IPS DF 4.7 (cell line): Measurements from ENCODE around the gene CACNA1I.

Source experiments
- DNase-seq: peaks from one replicate; pipeline ENCODE4 v3.0.0-alpha.2; 2013; ENCODE audit warnings: low spot score; ENCODE audit errors: extremely low read depth

The CACNA1I gene

DNA sequence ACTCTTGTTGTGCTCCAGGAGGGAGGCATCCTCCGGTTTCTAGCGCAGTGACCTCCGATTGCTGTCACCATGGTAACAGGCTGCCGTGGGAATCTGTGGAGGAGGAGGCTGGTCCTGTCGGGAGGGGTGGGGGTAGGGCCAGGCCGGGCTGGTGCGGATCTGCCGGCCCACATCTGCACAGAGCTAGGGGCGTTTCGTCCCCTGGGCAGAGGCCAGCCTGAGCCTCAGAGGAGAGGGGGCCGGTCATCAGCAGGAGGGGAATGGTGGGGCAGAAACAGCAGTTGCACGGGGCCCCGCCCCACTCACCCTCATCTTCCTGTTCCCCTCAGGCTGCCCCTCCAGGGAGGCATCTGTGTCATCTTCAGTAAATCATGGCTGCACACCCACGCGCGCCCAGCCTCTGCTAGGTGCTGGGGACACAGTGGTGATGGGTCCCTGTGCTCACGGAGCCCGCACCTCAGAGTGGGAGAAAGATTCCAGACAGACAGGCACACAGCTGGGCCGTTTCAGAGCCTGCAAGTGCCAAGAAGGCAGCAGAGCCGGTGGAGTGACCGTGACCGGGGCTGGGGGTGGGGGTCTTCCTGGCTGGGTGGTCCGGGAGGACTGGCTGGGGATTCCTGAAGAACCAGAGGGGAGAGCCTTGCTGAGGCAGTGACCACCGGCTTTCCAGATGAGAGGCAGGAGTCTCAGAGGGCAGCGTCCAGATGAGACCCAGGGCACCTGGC lies 120.5 kb downstream of the CACNA1I start:
- DNase-seq: no peak

DNA sequence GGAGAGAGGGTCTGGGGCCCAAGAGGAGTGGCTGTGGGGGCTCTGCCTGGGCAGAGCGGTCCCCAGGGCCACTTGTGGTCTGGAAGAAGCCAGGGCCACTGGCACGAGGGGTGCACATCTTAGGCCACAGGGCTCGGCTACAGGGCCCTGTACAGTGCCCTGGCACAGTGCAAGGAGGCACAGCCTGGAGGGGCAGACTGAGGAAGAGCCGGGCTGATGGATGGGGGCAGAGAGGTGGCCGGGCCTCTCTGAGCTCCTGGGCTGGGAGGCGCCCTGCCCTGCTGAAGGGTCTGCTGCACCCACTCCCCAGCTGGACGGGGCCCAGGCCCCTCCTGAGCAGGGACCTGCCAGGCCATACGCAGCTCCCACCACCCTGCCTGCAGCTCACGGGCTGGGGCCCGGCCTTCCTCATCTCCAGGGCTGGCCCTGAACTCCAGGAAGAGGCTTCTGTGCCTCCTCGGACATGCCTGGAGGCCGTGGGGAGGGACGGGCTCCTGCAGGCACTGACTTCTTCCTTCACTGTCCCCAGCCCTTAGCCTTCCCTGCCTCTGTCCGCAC lies 123.5 kb downstream of the CACNA1I start:
- DNase-seq: no peak

DNA sequence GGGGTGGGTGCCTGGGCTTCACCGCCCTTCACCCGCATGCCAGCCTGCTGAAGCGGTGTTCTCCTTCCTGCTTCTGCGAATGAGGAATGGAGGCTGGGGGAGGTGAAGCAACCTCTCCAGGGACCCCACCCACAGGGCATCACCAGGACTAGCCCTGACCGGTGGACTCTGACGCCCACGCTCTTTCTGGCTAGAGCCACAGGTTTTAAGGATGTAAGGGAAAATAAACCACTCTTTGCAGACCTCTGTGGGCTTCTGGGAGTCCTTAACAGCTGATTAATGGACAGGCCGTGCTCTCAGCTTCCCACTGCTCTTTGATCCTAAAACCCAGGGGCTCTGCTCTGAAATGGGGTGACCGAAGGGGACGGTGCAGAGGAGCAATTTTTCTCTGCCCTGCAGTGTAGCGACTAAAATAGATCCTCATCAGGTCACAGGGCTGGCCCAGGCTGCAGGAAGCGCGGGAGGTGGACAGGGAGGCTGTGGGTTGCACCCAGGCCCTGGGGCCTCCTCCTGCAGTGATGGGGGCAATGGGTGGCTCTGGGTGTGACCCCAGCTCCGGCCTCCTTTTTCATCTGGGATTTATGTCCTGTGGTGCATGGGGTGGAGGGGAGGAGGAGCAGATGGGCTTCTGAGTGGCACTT lies 127.4 kb downstream of the CACNA1I start:
- DNase-seq: no peak

DNA sequence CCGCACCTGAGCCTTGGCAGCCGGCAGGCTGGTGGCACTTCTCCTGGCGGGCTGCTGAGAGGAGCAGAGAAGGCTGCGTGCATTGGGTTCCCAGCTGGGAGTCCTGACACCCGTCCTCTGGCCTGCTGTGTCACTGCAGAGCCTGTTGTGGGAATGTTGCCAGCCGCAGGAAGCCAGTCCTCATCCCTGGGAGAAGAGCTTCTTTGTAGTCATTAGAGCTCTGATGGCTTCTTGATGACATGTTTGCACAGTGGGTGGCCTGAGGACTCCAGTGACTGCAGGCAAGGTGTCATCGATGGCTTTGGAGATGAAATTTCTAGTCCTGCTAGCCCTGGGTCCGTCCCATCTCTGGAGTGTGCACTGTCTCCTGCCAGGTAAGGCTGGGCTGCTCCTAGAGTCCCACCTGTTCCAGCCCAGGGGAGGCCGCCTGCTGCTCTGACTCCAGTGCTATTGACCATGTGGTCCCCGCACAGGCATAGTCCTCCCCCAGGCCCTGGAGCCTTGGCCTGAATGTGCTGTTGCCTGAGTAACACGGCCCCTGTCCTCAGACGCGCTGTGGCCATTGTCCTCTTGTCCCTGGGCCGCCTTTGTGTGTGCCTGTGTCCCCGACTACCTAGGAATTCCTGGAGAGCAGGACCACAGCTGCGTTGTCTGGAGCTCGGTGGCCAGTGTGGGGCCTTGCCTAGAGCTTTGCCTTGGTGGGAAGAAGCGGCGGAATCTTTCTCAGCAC lies 129.2 kb downstream of the CACNA1I start:
- no peak for DNase-seq

DNA sequence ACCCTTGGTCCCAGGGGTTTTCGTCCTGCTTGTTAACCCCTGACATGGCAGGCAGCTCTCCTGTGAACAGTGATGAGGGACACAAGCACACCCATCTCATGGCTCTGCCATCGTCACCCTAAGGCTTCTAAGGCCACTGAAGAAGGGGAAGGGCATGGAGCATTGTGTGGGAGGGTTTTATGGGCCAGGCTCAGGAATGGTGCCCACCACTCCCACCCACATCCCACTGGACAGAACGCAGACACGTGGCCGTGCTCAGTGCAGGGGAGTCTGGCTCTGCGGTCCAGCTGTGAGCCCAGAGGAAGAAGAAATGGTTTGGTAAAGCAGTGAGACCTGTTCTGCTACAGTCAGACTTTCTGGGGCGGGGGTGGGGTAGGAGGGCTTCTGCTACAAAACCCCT lies 130.0 kb downstream of the CACNA1I start:
- DNase-seq: no peak

DNA sequence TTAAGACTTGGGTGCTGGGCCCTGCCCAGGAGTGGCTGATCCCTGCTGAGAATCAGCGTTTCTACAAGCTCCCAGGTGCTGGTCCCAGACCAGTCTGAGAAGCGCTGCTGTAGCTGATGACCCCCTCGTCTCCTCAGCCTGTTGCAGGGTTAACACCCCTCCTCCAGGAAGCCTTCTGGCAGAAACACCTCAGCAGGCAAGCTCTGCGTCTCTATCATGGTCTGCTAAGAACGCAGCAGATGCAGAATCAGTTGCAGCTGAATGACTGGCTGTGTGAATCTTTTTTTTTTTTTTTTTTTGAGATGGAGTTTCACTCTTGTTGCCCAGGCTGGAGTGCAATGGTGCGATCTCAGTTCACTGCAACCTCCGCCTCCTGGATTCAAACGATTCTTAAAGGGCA lies 132.5 kb downstream of the CACNA1I start:
- DNase-seq: no peak

DNA sequence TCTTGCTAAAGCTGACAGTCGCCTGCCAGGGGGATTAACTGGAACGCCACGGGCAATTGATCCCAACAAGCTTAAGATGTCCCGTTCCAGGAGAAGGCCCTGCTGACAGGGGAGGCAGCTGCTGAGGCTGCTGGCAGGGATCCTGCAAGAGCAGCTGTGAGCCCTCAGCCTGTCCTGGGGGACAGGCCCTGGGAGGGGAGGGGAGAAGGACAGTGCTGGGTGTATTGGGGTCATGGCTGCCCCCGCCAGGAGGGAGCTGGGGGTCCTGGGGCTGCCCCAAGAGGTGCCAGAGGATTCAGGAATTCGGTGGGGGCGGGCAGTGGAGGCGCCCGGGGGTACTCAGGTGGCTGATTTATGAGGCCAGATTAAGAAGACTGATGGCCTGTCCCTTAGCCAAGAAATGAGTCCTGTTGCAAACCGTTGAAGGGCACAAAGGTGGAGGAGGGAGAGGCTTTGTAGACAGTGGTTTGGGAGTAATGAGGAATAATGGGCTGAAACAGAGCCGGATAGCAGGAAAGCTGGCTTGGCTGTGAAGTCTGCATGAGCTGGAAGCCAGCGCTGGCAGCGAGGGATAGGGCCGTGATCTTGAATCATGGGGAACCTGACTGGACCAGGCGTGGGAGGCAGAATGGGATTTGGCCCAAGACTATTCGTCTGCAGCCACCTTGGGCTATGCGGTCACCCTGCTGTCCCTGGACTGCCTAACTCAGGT lies 133.5 kb downstream of the CACNA1I start:
- no peak for DNase-seq

DNA sequence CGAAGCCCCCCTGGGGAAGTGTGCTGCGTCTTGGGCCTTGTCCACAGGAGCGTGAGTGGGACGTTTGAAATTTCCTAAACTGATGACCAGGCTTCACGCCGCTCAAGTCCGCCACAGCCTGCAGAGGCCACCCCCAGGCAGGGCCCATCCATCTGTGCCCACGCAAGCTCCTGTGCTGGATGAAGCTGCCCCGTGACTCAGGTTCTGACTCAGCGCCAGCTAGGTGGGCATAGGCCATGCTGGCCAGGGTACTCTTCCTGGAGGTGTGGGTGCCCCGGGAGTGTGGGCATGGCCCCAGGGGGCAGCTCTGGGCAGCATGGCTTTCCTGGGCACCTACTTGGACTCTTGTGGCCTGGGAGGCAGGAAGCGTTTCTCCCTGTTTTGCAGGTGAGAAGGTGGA lies 134.8 kb downstream of the CACNA1I start:
- DNase-seq: no peak

DNA sequence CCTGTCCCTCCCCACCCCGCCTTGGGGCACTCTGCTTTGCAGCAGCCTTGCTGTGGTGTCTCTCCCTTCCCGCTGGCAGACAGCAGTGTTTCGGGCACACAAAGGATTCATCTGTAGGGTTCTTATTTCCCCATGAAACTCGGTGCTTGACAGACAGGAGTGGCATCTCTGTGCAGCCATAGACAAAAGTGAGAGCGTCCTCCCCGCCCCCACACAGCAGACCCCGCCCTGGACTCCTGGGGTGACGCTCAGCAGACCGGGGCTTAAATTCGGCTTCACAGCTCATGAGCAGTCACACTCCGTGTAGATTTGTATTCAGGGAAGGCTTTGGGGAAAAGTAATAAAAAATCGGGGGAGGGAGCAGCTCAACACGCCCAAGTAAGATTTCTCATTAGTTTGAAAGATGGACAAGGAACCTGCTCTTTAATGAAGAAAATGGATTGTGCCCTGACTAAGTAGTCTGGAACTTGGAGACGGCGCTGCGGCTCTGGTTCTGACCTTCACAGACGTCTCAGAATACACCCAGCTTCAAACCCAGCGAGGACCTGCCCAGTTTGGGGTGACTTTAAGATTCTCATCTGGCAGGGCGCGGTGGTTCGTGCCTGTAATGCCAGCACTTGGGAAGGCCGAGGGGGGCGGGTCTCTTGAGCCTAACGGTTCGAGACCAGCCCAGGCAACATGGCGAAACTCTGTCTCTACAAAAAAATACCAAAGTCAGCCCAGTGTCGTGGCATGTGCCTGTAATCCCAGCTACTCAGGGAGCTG lies 136.0 kb downstream of the CACNA1I start:
- no peak for DNase-seq

DNA sequence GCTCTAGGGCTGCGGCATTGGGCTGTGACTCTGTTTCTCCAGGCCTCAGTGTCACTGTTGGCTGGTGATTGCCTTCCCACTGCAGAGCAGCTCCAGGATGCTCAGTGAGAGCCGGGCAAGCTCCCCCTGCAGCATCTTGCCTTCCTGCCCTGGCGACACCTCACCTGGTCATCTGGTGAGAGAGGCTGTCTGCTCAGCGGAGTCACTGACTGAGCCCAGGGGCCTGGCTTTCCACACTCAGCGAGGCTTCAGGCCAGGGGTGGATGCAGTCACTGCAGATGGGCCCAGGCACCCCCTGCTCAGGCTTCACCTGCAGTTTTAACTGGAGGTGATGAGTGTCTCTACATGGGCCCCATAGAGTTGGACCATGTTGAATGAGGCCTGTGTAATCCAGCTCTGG lies 136.8 kb downstream of the CACNA1I start:
- no peak for DNase-seq

DNA sequence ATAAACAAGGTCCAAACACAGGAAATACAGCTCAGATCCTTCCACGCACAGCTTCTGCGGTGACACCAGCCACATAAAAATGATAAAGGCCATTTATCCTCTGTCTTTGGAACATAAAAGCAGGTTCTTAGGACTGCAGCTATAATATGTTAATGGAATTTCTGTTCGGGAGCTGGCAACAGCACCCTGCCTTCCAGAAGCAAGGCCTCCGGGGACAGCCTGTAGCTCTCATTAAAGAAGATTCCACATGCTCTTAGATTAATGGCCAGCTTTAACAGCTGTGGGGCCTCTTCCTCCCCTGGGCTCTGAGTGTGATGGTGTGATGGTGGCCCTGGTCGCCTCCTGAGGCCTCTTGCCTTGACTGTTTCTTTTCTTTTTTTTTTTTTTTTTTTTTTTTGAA lies 137.3 kb downstream of the CACNA1I start:
- no peak for DNase-seq

DNA sequence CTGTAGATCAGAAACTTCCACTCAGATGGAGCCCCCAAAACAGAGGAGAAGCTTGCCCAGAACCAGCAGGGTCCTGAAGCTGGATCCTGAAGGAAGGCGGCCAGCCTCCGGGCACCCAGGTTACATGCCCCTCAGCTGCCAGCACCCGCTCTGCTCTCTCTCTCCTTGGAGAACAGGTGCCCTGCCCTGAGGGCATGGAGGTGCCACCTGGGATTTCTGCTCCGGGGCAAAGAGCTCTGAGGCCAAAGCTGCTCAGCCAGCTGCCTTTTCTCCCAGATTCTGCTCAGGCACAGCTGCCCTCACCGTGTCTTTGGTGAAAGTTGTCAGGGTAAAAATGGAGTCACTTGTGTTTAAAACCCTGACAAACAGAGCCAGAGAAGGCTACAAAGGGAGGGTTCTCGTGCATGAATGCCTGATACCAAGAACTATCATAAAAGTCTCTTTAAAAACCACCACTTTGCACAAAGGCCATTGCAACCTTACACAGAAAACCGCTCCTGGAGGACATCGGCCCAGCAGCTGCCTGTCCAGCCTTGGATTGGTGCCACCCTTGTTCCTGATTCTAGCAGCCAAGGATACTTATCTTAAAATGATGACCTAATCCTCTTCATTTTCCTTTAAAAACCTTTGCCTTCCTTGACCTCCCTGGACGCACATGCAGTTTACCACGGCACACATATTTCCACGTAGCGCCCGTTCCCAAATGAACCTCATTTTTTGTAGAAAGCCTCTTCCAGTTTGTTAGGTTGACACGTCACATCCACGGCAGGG lies 140.0 kb downstream of the CACNA1I start:
- DNase-seq: no peak

DNA sequence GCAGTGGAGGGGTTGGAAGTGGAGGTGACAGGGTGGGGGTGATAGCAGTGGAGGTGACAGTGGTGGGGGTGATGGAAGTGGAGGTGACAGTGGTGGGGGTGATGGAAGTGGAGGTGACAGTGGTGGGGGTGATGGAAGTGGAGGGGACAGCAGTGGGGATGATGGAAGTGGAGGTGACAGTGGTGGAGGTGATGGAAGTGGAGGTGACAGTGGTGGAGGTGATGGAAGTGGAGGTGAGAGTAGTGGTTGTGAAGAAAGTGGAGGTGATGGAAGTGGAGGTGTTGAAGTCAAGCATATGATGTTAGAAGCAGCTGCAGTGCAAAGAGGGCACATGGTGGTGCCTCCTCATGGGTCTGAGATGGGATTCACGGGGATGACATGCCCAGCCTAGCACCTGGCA lies 141.5 kb downstream of the CACNA1I start:
- DNase-seq: no peak

DNA sequence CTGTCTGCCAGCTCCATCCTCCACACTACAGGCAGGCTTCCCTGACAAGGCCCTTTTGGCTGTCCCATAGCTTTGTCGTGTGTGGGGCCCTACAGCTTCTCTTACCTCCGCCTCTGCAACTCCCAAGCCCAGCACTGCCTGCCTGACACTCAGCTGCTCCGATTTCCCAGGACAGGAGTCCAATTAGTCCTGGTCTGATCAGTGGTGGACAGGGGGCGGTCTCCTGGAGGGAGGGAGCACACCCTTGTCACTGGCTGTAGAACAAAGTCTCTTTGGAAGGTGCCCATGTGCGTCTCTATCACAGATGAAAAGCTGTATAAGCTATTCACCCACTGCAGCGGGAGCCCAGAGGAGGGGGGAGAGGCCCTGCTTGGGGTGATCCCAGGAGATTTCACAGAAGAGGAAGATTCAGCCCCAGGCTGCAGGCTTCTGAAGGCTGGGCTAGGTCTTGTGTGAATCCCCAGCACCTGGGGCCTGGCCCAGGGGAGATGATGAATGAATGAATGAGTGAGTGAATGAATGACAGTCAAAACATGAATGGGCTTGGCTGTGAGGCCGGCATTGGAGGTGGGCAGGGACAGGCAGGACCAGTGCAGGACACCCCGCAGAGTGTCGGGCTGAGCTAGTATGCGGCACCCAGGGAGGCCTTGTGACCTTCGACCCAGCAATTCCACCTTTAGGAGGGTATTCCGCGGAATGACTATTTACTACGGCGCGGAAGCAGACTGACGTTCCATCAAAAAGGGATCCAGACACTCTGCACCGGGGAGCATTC lies 142.4 kb downstream of the CACNA1I start:
- DNase-seq: no peak

DNA sequence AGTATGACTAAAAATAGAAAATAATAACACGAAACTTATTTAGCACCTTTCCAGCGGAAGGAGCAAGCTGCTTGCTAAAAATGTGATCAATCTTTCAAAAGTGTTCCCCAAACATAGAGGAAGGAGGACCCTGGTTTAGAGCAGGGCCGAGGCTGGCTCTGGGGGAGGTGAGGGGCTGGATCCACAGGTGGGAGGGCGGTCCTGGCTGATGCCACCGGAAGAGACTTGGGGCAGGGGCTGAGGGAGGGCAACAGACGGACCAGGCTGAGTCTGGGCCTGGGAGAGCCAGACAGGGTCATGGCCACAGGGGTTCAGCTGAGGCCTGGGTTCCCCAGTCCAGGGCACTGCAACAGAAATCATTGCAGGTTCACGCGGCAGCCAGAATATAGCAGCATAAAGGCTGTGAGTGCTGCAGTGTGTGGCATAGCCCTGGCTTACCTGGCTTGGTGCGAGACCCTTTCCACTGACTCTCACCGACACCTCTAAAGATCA lies 143.3 kb downstream of the CACNA1I start:
- no peak for DNase-seq

DNA sequence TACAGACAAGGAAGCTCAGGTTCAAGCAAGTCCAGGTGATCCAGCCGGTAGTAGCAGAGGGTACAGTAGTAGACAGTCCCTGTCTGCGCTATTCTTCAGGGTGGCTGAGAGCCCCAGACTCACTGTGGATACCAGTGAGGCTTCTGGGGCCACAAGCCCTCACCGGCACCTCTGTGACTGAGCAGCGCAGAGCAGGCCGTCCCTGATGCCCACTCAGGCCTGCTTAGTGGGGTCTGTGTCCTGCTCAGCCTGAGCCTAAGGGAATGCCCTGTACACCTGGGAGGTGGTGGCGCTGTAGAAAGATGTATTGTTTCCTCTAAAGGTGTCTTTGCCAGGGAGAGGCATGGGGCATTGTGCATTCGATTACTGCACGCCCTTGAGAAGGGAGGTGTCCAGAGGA lies 143.8 kb downstream of the CACNA1I start:
- no peak for DNase-seq

DNA sequence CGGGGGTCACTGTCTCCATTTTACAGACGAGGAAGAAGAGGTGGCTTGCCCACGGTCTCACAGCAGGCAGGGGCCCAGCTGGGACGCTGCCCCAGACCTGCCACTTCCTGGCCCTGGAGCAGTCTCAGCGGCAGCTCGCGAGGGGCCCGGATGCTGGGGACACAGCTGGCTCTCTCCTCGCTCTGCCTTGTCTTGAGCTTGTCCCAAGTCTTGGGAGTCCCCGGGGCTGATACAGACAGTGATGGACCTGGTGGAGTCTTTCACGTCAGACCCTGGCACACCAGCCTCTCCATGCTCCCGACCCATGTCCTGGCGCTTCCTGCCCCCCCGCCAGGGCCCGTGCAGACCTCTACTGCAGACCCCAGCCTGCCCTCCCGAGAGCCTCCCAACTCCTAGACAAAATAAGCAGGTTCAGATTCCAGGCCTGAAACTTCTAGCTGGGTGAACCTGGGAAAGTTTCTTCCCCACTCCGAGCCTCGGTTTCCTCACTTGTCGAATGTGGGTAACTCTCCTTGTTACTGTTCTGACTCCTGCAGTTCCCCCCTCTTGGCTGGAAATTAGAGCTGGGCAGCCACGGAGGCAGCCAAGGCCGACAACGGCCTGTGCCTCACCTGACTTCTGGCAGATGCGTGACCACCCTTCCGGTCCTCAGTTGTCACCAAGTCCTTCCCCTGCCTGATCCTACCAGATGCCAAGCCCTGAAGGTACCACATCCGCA lies 145.4 kb downstream of the CACNA1I start:
- DNase-seq: no peak

DNA sequence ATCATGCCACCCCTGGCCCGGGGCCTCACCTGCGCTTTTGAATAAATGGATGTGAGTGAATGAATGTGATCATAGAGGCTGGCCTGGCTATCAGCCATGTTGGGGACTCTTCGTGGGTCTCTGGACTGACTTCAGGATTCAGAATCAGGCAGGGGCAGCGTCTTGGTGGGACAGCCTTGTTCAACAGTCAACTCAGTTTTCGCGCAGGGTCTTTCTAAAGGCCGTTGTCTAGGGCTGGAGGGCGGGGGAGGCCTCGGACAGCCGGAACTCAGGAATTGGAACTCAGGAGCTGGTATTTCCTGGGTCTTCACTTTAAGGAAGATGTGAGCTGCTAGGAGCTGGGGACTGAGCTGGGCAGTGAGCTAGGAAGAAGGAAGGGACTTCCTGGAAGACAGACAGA lies 146.0 kb downstream of the CACNA1I start:
- DNase-seq: no peak

DNA sequence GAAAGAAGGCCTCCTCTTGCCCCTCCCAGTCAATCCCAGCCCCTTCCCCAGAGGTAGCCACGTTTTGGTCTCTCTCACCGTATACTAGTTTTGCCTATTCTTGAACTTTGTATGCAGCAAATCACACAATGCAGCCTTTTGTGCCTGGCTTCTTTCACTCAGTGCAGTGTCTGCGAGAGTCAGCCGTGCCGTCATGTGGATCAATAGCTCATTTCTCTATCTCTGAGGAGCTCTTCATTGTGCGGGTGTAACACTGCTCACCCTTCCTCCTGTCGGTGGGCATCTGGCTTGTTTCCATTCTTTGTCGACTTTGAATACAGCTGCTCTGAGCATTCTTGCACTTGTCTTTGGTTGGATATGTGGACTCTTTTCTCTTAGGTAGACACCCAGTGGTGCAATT lies 146.5 kb downstream of the CACNA1I start:
- no peak for DNase-seq
